Upper lobe of right lung (tissue), 1 donor: ENCODE measurements around the gene SLC35E4. TPM values are rescaled to one million over a fixed set of nuclear protein-coding genes. Genes with fewer than 3 reads are reported as not detected.

Experiments used
- ATAC-seq: fragments of 200-7000 bp; cut with Tn5 transposase; one replicate; pipeline ENCODE4 v1.9.1; 2020; ENCODE audit warnings: mild to moderate bottlenecking, moderate library complexity
- DNase-seq: peaks from one replicate; pipeline ENCODE4 v3.0.0-alpha.2; 2020
- H3K27ac ChIP-seq: fragments of 200-600 bp; one replicate; pipeline ENCODE4 v1.8.0; 2022
- H3K27me3 ChIP-seq: fragments of 200-600 bp; one replicate; pipeline ENCODE4 v1.8.0; 2022; ENCODE audit warnings: mild to moderate bottlenecking
- H3K36me3 ChIP-seq: fragments of 200-600 bp; one replicate; pipeline ENCODE4 v1.8.0; 2022
- H3K4me1 ChIP-seq: fragments of 200-600 bp; one replicate; pipeline ENCODE4 v1.8.0; 2022
- H3K4me3 ChIP-seq: fragments of 200-600 bp; one replicate; pipeline ENCODE4 v1.8.0; 2022; ENCODE audit warnings: mild to moderate bottlenecking
- H3K9me3 ChIP-seq: fragments of 200-600 bp; one replicate; pipeline ENCODE4 v1.8.0; 2022
- CTCF ChIP-seq: fragments of 200-600 bp; IDR thresholded peaks from one replicate; pipeline ENCODE4 v1.8.0; 2022; ENCODE audit warnings: antibody characterized with exemption
- intact Hi-C: fragments of 100-400 bp; cut with DNase I; formaldehyde crosslinking; loops from one replicate; pipeline ENCODE4 v1.11.0; 2022
- total RNA-seq: library from RNA; stranded (reverse); fragmentation: NEBNext Ultra II Directional; extraction: Animal tissue kit (Norgen Biotek cat#: 25700); gene quantifications from one replicate; pipeline ENCODE4 v1.2.1, GENCODE V29; 2021
- donor health status: DM: no; HTN: yes; CAD: no; lungs with severe emphysema.

SLC35E4 gene
- total RNA-seq, 1 donor from 2014 or later: 2.9 TPM

GRCh38 chr22:30695351-30695851, 59.8 kb downstream of the SLC35E4 start:
- DNase-seq: no peak
- no peak for TF ChIP-seq CTCF
- Histone ChIP-seq H3K4me1 (peaks cover 5% of the 10 kb centered on the region), H3K27me3 (no peaks in the 10 kb centered on the region), H3K4me3 (peak overlapping the region; percentile 50), H3K27ac (no peak overlapping the region), H3K9me3 (no peaks in the 10 kb centered on the region), H3K36me3 (no peaks in the 10 kb centered on the region)
- ATAC-seq: peak; percentile 23
- intact Hi-C loops: no loop called here

- no peaks in the 10 kb centered on the region for H3K36me3 ChIP-seq
- TF ChIP-seq CTCF: no peak
- peaks cover 5% of the 10 kb centered on the region for H3K4me1 ChIP-seq
- intact Hi-C loops: no loop called here
- H3K9me3 ChIP-seq: no peaks in the 10 kb centered on the region
- ATAC-seq (no peak), DNase-seq (no peak)
- H3K27ac ChIP-seq: no peak overlapping the region
- H3K4me3 ChIP-seq: no peak overlapping the region
- H3K27me3 ChIP-seq: no peaks in the 10 kb centered on the region
Measured at GRCh38 chr22:30695871-30696655, 60.5 kb downstream of the SLC35E4 start.

Other genes starting within 250 kb of the SLC35E4 start
- gene RNF215, start 248.4 kb upstream of the SLC35E4 start, total RNA-seq: 16.5 TPM
- gene SEC14L2, start 238.8 kb upstream of the SLC35E4 start, total RNA-seq: 7.1 TPM
- 11.3 TPM for gene MTFP1, start 210.0 kb upstream of the SLC35E4 start, total RNA-seq
- gene SEC14L3, start 163.8 kb upstream of the SLC35E4 start, total RNA-seq: not detected
- 16.8 TPM for gene SEC14L4, start 130.1 kb upstream of the SLC35E4 start, total RNA-seq
- gene SEC14L6, start 89.0 kb upstream of the SLC35E4 start, total RNA-seq: 17.2 TPM
- 2.5 TPM for gene GAL3ST1, start 61.1 kb upstream of the SLC35E4 start, total RNA-seq
- gene PES1, start 43.9 kb upstream of the SLC35E4 start, total RNA-seq: 46.5 TPM
- 43.4 TPM for gene TCN2, start 28.6 kb upstream of the SLC35E4 start, total RNA-seq
- 19.3 TPM for gene DUSP18, start 32.1 kb downstream of the SLC35E4 start, total RNA-seq
- 6.0 TPM for gene OSBP2, start 59.1 kb downstream of the SLC35E4 start, total RNA-seq